M059J (cell line): ENCODE measurements around the gene VSTM4. TPM values are rescaled to one million over a fixed set of nuclear protein-coding genes. Genes with fewer than 3 reads are reported as not detected.
A peak's percentile ranks its signal among the peaks of the same experiment; 100 is the strongest.

ENCODE experiments used
- DNase-seq: peaks from one replicate; pipeline ENCODE4 v3.0.0-alpha.2; 2012; ENCODE audit warnings: low read depth
- total RNA-seq: library from RNA; depleted of rRNA; stranded (reverse); fragments of >200 nt; shearing (Covaris generic); gene quantifications from 2 replicates; pipeline ENCODE4 v1.2.3, GENCODE V29; 2014

Gene VSTM4
- total RNA-seq, 1 experiment from 2014 or later = not detected

DNA sequence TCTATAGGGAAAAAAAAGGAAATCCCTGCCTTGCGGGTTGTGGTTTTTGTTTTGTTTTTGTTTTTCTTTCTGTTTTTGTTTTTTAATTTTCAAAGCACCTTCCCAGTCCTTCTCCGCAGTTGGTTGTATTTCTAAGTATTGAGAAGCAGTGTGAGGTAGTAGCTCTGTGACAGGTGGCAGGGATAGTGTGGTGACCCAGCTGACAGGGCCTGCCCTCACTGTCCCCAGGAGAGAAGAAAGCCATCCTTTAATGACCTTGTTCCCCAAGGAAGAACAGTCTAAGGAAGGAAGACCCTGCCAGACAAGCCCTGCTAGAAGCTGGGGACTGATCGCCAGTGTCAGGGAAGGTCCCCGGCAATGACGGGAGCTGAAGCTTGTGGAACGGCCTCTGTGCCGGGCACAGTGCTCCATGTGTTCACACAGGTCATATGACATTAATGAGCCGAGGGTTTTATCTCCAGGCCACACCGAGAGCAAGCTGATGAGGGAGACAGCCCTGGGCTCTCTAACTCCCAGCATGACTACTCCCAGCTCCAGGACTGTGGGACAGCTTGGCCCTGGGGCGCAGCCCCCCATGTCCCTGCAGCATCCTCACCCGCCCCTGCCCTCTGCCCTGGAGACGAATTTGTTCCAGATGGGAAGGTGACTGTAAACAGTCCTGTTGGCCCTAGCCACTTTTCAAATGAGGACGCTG is 106.7 kb downstream of the VSTM4 start:
- no peak for DNase-seq

DNA sequence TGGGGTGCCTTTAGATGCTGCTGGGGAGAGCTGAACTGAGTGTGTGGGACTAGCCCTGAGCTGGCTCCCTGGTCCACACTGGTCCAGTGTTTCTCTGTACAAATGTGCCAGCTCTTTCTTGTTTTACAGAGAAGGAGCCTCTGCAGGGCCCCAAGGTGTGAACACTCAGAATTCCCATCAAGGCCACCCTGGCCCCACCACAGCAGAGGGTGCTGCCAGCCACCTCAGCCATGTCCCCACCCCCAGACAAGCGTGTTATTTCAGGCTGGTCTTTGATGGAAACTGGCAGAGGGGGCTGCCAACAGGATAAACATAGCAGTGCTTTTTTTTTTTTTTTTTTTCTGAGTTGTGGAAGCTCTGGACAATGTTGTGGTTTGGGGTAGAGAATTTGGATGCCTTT is 107.2 kb downstream of the VSTM4 start:
- DNase-seq = no peak

- no peak for DNase-seq
Measured at GRCh38 chr10:49007129-49007528, 108.2 kb downstream of the VSTM4 start.

GRCh38 chr10:49005270-49005669 is 110.1 kb downstream of the VSTM4 start:
- no peak for DNase-seq

DNA sequence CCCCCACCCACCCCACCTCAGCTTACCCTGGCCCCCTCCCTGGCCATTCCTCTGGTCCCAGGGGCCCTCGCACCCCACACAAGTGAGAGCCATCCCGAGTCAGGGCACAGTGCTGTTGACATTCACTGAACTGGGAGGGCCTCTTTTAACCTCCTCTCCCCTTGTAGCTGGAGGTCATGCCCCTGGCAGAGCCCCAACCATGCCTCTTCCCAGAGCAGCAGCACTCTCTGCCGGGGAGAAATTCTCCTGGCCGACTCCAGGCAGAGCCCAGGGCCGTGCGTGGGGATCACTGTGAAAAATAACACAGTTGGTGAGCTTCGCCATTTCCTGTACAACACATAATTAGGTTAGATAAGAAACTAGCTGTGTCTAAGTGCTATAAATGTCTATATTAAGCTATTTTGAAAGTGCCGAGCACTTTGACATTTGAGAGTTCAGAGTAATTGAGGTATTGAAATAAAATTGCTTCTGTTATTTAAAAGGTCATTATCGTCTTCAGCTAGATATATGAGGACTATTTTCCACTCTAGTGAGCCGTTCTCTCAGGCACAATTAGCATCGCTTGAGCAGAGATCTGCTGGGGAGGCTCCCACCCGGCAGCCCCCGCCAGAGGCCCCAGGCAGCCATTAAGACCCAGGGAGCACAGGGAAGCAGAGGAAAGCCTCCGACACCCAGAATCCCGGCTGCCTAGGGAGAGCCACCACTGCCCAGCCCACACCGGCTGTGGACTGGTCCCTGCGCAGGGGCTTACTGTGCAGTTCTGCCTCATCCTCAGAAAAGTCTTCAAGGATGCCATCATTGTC is 113.3 kb downstream of the VSTM4 start:
- no peak for DNase-seq

DNA sequence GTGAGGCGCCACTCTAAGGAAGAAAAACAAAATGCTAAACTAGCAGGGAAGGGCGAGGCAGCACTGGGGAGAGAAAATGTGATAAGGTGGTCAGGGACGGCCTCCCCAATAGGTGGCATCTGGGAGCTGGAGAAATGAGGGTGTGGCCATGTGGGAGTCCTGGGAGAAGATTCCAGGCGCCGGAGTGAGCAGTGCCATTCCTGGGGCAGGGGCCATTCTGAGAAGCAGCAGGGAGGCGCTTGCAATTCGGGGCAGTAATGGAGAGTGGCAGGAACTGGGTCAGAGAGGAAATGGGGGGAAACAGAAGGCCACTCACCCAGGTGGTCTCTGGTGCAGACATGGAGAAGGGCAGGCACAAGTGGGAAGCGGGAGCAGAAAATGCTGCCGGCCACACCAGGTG is 113.9 kb downstream of the VSTM4 start:
- DNase-seq = peak; percentile 14

- no peak for DNase-seq
Measured at GRCh38 chr10:49000437-49001398, 114.6 kb downstream of the VSTM4 start.

- DNase-seq = no peak
Measured at GRCh38 chr10:48999346-48999745, 116.0 kb downstream of the VSTM4 start.

DNA sequence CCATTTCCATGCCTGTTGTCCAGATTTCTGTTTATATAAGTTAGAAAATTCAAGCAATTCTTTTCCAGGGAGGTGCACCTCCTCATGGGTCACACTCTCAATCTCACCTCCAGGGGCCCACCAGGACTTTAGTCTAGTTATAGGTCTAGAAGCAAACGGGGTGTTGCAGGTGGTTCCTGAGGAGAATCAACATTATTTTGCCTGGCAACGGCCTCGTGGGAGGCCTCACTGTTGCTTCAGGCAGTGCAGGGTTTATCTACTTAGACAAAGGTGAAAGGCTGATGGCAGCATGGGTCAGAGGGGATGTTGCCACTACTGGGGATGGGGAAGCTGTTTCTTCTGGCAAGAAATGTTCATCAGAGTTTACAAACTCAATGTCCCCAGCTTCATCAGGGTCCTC is 119.0 kb downstream of the VSTM4 start:
- DNase-seq = no peak

DNA sequence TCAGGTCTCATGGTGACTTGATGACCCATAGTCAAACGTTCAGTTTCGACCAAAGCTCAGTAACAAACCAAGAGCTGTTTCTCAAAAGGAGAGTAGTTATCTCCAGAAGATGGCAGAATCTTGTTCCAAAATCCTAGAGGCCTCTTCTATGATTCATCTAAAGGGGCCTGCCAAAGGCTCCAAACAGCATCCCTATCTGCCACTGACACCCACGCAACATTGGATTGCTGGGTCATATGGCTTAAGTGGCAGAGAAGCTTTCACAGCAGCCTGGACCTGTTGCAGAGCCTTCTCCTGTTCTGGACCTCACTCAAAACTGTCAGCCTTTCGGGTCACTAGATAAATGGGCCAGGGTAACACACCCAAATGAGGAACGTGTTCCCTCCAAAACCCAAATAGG is 121.7 kb downstream of the VSTM4 start:
- no peak for DNase-seq

DNA sequence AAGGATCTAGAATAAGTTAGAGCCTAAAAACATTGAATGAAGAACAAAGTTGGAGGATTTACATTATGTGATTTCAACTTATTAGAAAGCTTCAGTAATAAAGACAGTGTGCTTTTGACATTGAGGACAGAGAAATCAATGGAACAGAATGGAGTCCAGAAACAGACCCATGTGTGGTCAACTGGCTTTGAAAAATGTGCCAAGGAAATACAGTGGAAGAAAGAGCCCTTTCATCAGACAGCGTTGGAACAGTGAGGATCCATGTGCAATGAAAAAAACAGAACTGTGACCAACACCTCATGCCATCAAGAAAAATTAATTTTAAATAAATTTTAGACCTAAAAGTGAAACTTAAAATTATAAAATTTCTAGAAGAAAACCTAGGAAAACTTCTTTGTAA is 125.1 kb downstream of the VSTM4 start:
- no peak for DNase-seq

DNA sequence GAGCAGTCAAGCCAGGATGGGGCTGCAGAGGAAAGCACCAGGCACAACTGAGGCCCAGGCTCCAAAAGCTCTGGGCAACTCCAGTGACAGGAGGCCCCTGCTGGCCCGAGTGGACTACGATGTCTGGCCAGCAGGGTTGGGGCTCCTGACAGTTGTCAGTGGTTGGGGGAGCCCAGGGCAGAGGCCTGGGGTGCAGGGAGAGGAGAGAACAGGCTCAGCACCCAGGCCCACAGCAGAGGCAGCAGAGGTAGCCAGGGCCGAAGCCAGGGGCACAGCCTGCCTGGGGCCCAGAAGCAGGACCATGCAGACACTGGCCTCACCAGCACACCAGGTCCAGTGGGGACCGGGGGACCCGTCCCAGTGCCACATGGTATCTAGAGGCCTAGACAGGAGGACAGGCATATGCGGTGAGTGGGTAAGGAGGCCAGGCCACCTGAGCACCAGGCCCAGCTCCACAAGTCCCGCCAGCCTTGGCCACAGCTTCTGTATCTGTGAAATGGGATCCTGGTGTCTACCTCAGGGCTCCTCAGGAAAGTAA is 129.6 kb downstream of the VSTM4 start:
- DNase-seq = no peak

GRCh38 chr10:48983648-48984351 is 131.5 kb downstream of the VSTM4 start:
- DNase-seq = no peak

DNA sequence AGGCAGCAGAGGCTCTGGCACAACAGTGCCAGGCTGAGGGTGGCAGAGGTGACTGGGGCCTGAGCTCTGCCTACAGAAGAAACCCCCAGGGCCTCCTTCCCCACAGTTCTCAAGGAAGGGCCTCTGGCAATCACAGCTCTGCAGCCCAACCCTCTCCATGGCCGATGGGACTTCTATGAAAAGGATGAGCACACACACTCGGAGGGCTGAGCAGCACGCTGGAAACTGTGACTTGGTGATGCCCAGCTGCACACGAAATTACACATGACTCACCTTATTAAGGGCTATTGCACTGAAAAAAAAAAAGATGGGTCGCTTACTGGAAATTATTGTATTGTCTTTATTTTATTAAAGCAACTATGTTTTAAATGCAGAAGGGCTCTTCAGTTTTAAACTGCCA is 132.7 kb downstream of the VSTM4 start:
- DNase-seq = no peak

GRCh38 chr10:48981310-48981907 is 133.9 kb downstream of the VSTM4 start:
- DNase-seq = peak; percentile 34

DNA sequence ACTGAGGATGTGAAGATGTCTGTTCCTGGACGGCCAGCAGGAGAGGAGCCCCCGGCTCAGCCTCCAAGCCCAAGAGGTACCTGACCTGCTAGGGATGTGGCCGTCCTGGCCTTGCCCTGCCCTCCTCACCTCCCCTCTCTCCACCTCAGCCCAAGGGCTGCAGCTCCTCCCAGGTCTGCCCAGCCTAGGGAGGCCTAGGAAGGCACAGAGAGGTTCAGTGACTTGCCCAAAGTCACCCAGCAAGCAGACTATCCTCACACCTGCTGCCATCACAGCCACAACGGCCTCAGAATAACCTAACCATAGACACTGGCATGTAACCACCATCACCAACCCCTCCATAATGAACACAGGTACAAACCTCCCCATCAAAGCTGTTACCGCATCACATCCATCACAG is 137.0 kb downstream of the VSTM4 start:
- DNase-seq = no peak

DNA sequence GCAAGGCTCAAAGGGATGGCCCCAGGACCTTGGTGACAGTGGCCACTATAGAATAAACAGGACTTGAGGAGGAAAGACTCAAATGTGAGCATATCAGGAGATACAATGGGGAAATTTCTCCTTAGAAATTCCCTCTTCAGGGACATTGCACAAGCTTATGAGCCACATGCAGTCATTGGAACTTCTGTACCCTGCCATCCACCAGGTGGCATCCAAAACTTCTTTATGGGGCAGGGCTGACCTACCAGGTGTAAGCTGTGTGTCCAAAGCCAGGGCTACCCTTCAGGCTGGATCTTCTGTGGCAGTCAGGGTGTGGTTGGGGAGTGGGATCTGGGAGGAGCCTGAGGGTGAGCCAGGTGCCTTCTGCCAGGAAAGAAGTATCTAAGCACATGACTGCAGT is 139.1 kb downstream of the VSTM4 start:
- peak; percentile 15 for DNase-seq

GRCh38 chr10:48974510-48975156 is 140.7 kb downstream of the VSTM4 start:
- no peak for DNase-seq

GRCh38 chr10:48973065-48973464 is 142.3 kb downstream of the VSTM4 start:
- peak; percentile 21 for DNase-seq

DNA sequence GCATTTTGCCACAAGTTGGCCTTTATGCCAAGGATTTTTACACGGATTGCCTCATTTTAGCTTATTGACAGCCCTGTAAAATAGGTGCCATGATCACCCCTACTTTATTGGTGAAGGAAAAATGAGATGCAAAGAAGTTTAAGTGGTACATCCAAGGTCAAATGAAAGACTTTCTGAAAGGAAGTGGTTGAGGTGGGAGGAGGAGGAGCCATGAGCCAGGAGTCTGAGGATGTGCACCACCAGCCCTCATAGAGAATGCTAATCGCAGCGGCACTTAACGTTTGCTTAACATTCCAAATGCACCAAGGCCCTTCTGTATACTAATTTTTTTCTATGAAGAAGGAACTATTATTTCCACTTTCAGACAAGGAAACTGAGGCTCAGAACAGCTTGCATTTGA is 144.7 kb downstream of the VSTM4 start:
- DNase-seq = no peak
